Activated CD4-positive, CD25-positive, alpha-beta regulatory T cell treated with anti-CD3 and anti-CD28 coated beads, Interleukin-2, amount 50 U/mL, for 24 hours (primary cell): ENCODE measurements around the gene NHLRC2.
"Not testable (repeated sequence)": the region's sequence is repeated elsewhere in the genome, so short reads cannot be mapped to it uniquely, and the experiment has no call there.

Experiments
- ATAC-seq, 2 donors: fragments of 150-1000 bp; cut with Tn5 transposase; one replicate each; pipeline ENCODE4 v1.10.0; 2021; ENCODE audit warnings: mild to moderate bottlenecking in 1 of 2, moderate library complexity in 1 of 2

Gene NHLRC2, protein sequence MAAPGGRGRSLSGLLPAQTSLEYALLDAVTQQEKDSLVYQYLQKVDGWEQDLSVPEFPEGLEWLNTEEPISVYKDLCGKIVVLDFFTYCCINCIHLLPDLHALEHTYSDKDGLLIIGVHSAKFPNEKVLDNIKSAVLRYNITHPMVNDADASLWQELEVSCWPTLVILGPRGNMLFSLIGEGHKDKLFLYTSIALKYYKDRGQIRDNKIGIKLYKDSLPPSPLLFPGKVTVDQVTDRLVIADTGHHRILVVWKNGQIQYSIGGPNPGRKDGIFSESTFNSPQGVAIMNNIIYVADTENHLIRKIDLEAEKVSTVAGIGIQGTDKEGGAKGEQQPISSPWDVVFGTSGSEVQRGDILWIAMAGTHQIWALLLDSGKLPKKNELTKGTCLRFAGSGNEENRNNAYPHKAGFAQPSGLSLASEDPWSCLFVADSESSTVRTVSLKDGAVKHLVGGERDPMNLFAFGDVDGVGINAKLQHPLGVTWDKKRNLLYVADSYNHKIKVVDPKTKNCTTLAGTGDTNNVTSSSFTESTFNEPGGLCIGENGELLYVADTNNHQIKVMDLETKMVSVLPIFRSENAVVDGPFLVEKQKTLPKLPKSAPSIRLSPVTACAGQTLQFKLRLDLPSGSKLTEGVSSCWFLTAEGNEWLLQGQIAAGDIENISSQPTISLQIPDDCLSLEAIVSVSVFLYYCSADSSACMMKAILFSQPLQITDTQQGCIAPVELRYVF

DNA sequence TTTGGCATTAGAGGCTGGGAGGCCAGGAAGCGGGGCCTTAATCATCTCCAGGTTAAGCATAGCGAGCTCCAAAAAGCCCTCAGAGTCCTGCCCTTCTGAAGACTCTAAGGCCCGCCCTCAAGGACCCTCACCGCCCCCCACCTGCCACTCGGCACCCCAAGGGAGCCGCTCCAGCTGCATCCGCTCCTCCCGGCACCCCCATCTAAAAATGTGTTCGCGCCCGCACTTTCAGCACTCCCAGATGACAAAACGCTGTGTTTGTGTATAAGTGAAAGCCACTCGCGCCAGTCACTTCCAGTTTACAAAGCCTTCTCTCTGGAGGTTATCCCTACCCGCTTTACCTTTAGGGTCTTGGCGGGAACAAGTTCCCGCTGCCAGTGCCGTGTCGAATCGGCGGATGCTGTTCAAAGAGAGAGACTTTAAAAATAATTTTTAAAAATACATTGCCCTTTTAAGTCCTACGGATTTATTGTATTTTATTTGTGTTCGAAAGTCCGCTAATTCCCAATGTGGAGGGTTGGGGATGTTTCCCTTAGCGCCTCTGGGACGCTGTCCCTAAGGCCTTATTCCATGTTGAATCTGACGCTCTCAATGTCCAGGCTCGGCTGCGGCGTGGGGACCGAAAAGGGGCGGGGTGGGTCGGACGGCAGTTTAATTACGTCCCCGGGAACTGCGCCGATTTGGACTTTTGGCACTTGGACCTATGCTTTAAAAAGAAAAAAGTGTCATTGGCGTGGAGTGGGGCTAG lies at the start of gene NHLRC2, which contains the start of gene DCLRE1A:
Gene NHLRC2 (plus strand): TSS at position 649 of the 748 bp plus-strand sequence. CDS start 212 bp downstream, outside the sequence.
Gene DCLRE1A (minus strand): TSS at position 70 of the 748 bp plus-strand sequence. CDS start 900 bp downstream, outside the sequence.
- peak; percentile 55 to 58 for ATAC-seq

DNA sequence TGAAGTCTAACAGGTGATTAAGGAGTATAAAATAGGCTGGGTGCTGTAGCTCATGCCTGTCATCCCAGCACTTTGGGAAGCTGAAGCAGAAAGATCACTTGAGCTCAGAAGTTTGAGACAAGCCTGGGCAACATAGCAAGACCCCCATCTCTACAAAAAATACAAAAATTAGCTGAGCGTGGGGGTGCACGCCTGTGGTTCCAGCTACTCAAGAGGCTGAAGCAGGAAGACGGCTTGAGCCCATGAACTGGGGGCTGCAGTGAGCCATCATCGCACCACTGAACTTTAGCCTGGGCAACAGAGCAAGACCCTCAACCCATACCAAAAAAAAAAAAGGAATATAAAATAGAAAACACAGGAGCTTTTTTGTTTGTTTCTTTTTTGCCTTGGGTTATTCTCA lies 48.0 kb upstream of the NHLRC2 start:
- no peak for ATAC-seq

GRCh38 chr10:113808168-113808567 lies 46.3 kb upstream of the NHLRC2 start:
- no peak for ATAC-seq

GRCh38 chr10:113814700-113815099 lies 39.8 kb upstream of the NHLRC2 start:
- not testable (repeated sequence) for ATAC-seq

- no peak for ATAC-seq
These were observed 34.5 kb upstream of the NHLRC2 start for GRCh38 chr10:113819989-113820388.

DNA sequence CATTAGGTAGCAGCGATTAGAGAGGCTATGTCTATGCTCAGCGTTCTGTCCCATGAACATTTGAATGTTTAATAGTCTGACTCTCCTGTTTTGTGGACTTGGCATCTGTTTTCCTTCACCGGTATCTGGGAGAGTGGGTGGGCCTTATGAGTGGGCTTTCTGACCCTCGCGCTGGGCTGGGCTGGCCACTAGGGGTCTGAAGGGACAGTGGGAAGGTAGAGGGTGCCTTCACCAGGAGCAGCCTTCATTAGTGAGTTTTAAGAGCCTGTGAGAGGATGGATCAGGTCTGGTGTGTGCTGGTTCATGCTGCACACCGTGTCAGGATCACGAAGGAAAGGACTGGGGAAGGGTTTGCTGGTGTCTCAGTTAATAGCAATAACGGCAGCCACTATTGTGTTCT lies 34.0 kb upstream of the NHLRC2 start:
- no peak for ATAC-seq

- ATAC-seq, result not testable (repeated sequence)
These were observed 33.2 kb upstream of the NHLRC2 start for GRCh38 chr10:113821306-113821705.

DNA sequence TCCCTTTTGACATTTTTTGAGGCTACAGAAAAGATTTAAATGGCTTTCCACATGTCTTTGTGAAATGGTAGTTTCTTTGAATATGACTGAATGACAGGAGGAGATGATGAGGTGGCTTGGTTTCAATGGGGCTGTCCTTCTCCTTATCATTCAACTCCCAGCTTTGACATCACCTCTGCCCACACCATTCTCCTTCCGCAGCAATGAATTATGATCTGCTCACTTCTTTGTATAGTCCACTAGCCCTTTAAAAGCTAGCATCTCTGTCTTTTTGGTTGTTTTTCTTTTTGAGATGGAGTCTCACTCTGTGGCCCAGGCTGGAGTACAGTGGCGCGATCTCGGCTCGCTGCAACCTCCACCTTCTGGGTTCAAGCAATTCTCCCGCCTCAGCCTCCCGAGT lies 32.3 kb upstream of the NHLRC2 start:
- no peak for ATAC-seq

DNA sequence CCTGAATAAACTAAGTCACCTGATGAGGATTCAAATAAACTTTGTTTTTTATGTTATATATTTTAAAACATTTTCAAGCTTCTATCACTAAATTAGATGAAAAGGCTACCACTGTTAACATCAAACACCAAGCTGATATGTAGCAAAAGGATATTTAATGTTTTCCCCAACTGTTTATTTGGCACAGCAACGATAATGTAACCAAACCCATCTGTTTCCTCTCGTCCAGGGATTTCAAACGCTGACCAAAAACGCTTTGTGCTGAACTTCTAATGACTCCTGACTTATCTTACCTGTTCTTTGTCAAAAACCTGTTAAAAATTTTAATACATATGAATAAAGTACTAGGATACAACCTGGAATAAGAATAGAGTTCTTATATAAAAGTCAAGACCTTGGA lies 31.1 kb upstream of the NHLRC2 start:
- no peak for ATAC-seq

- no peak for ATAC-seq
These were observed 28.7 kb upstream of the NHLRC2 start for GRCh38 chr10:113825791-113826190.

GRCh38 chr10:113828567-113828966 lies 25.9 kb upstream of the NHLRC2 start:
- ATAC-seq, result not testable (repeated sequence)

- peak; percentile 46 to 72 for ATAC-seq
These were observed 12.3 kb upstream of the NHLRC2 start for GRCh38 chr10:113842171-113842570.

DNA sequence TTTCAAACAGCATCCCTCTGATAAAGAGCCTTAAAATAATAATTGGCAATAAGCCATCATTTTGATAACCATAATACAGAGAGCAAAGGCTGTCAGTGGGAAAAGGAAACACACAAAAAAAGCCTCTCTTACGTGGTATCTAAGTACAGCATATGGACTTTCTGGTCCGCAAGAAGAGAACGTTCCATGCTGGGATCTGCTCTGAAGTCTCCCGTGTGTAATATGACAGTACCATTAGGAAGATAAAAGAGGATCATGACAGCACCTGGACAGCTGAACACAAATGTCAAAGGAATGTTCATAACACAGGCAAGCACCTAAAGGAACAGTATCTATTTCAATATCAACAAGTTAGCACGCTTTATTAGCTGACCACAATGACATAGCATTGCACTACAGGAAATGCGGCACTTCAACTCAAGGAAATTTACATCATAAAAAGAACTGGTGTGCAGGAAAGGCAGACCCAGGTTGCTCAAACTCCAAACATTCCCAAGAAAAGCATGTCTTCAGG lies 10.4 kb upstream of the NHLRC2 start:
- ATAC-seq, result no peak

DNA sequence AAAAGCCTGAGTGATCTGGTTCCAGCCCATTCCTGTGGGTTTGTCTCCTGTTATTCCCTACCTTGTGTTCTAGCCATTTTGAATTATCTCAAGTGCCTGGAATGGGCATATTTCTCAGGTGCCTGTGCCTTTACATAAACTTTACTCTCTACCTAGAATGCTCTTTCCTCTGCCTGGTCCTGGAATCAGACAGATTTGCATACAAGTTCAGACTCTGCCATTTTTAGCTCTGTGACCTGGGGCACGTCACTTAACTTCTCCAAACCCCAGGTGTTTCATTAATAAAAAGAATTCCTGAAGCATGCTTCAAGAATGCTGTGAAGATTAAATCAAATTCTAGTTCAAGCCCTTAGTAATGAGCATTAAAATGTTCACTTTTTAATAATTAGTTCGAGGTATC lies 8.4 kb upstream of the NHLRC2 start:
- no peak for ATAC-seq

GRCh38 chr10:113849140-113849803 lies 5.2 kb upstream of the NHLRC2 start:
- ATAC-seq, result no peak

DNA sequence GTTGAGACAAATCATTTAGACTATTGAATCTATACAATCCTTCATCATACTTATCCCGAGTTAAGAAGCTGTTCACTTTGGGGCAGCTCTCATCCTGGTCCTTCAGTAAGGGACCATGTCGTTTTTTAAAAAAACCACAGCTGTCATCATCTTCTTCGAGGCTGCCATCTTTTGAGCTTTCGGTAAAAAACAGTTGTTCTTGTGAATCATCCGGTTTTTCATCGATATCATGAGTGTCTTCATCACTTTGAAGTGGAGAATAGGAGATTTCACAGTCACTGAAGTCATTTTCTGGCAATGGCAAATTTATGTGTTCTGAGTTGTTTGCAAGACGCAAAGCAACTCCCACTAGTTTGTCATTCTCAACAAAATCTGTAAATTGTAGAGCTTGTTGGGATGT lies 4.5 kb upstream of the NHLRC2 start:
- peak in 1 of 2 donors; percentile 15 for ATAC-seq

- no peak for ATAC-seq
These were observed 866 bp upstream of the NHLRC2 start for GRCh38 chr10:113853578-113854012.

GRCh38 chr10:113854761-113855588 lies 514 bp downstream of the NHLRC2 start:
- peak; percentile 35 to 46 for ATAC-seq

DNA sequence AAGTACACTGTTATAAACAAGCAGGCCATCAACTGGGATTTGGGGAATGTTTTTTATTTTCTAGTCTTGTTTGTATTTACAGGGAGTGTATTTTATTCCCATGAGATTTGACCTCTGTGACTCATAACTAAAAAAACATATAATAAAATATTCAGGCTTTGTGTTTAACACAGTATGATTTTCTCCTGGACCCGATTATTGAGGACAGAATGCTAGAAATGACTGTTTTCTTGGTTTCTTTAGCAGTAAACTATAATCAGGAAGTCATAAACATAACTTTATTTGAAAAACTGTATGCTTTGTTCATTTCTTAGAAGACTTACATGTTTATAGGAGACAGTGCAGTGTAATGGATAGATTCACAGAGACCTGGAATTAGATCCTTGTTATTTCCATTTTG lies 2.1 kb downstream of the NHLRC2 start:
- no peak for ATAC-seq

DNA sequence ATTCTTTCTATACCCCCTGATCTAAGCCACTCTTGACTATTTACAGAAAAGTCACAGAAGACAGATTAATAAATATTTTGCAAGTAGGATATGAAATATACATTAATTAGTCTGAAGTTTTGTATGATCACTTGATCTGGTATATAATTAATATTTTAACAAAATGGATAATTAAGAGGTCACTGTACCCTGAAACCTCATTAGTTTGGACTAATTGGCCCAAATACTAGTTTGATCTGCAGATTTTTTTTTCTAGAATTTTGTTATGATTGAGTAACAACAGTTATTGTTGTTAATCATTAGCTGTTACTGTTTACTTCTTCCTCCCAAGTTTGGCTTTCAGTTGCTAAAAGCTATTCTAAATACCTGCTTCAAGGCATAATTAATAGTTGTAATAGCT lies 2.7 kb downstream of the NHLRC2 start:
- no peak for ATAC-seq

DNA sequence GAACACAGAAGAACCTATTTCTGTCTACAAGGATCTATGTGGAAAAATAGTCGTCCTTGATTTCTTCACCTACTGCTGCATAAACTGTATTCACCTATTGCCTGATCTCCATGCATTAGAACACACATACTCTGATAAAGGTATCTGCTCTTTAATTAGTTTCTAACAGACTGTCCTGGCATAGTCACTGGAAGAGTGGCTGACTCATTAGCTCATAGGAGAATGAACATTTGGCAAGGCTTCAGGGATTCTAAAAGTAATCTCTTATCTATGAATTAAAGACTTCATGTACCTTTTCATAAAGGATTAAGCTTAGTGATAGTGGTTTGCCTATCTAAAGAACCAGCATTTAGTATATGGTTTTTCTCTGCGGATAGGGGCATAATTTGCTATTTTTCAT lies 4.1 kb downstream of the NHLRC2 start:
- no peak for ATAC-seq
